Loucy (cell line): ENCODE measurements around the gene DNM1.

ENCODE experiments used
- EZH2phosphoT487 ChIP-seq: fragments of 200-600 bp; IDR thresholded peaks from 2 replicates; pipeline ENCODE4 v1.6.1; 2018; ENCODE audit warnings: antibody characterized with exemption, mild to moderate bottlenecking, moderate library complexity, borderline replicate concordance
- TF ChIP-seq, protein P1 (sequence below): fragments of 200-600 bp; sonication (generic); conservative IDR thresholded peaks from 2 replicates; pipeline ENCODE4 v1.5.1; 2014; ENCODE audit warnings: mild to moderate bottlenecking, antibody characterized with exemption, low read length

- TF ChIP-seq, protein P1, sequence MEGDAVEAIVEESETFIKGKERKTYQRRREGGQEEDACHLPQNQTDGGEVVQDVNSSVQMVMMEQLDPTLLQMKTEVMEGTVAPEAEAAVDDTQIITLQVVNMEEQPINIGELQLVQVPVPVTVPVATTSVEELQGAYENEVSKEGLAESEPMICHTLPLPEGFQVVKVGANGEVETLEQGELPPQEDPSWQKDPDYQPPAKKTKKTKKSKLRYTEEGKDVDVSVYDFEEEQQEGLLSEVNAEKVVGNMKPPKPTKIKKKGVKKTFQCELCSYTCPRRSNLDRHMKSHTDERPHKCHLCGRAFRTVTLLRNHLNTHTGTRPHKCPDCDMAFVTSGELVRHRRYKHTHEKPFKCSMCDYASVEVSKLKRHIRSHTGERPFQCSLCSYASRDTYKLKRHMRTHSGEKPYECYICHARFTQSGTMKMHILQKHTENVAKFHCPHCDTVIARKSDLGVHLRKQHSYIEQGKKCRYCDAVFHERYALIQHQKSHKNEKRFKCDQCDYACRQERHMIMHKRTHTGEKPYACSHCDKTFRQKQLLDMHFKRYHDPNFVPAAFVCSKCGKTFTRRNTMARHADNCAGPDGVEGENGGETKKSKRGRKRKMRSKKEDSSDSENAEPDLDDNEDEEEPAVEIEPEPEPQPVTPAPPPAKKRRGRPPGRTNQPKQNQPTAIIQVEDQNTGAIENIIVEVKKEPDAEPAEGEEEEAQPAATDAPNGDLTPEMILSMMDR = no peak
- no peak for TF ChIP-seq EZH2phosphoT487
Observed at GRCh38 chr9:128266868-128267590, 63.9 kb downstream of the DNM1 start.
